ENCODE measurements around the gene NUP210L.

- TF ChIP-seq CTCF (tag by site-specific recombination; IDR thresholded peaks at IDR 0.05) (0 out of 2 replicates have a peak, but pooled peaks have one; percentile 20), ZBTB7A (tag by site-specific recombination; IDR thresholded peaks at IDR 0.05; ENCODE audit: low read depth) (no peak), TRIM28 (IDR thresholded peaks at IDR 0.05; ENCODE audit: borderline replicate concordance, low read length) (no peak)
Observed at GRCh38 chr1:153962088-153963029, 192.5 kb downstream of the NUP210L start.
